Transverse colon (tissue), 4 donors: ENCODE measurements around the gene TREH. TPM values are rescaled to one million over a fixed set of nuclear protein-coding genes. Genes with fewer than 3 reads are reported as not detected.

ENCODE experiments used
- DNase-seq: peaks from one replicate; pipeline ENCODE4 v3.0.0-alpha.2; 2019
- H3K27ac ChIP-seq, 4 donors: fragments of 200-600 bp; sonication (generic); 2 replicates each; pipeline ENCODE4 v1.5.1; 2016 to 2018; ENCODE audit warnings: inconsistent platforms in 4 of 4
- H3K27me3 ChIP-seq: fragments of 200-600 bp; sonication (generic); 2 replicates; pipeline ENCODE4 v1.5.1; 2017; ENCODE audit warnings: inconsistent platforms
- H3K36me3 ChIP-seq, 4 donors: fragments of 200-600 bp; sonication (generic); 2 replicates each; pipeline ENCODE4 v1.5.1; 2017 to 2019; ENCODE audit warnings: inconsistent platforms in 4 of 4
- H3K4me1 ChIP-seq, 4 donors: fragments of 200-600 bp; sonication (generic); 2 replicates each; pipeline ENCODE4 v1.5.1; 2017 to 2020; ENCODE audit warnings: inconsistent platforms in 4 of 4
- H3K4me3 ChIP-seq, 4 donors: fragments of 200-600 bp; sonication (generic); 1 replicate in 1 of 4; 2 replicates in 3 of 4; pipeline versions ENCODE4 v1.5.1 to v1.6.1; 2017 to 2019; ENCODE audit warnings: inconsistent platforms in 4 of 4
- H3K9me3 ChIP-seq, 2 donors: fragments of 200-600 bp; sonication (generic); 2 replicates each; pipeline ENCODE4 v1.5.1; 2017 to 2019; ENCODE audit warnings: inconsistent platforms in 2 of 2
- CTCF ChIP-seq, 5 experiments: fragments of 200-600 bp in 3 of 5; fragments of 450-650 bp in 2 of 5; sonication (generic) in 3 of 5; IDR thresholded peaks; 1 replicate in 2 of 5; 2 replicates in 3 of 5; pipeline ENCODE4 v1.5.1; 2016 to 2017; ENCODE audit warnings: antibody characterized with exemption in 5 of 5, inconsistent platforms in 3 of 5, mild to moderate bottlenecking in 2 of 5, moderate library complexity in 1 of 5
- EP300 ChIP-seq: sonication (generic); formaldehyde crosslinking; IDR thresholded peaks from one replicate; pipeline ENCODE4 v1.6.1; 2017; ENCODE audit warnings: antibody characterized with exemption, low read depth
- POLR2A ChIP-seq: fragments of 450-650 bp; IDR thresholded peaks from one replicate; pipeline ENCODE4 v1.6.1; 2016; ENCODE audit warnings: antibody characterized with exemption, mild to moderate bottlenecking, moderate library complexity
- POLR2AphosphoS5 ChIP-seq, 3 donors: sonication (generic); formaldehyde crosslinking; IDR thresholded peaks; one replicate each; pipeline ENCODE4 v1.6.1; 2016; ENCODE audit warnings: antibody characterized with exemption in 3 of 3
- WGBS, 2 donors: methylation state at CpG; one replicate each; pipeline ENCODE4 v1.1.5; 2018; ENCODE audit warnings: low coverage in 1 of 2; 5-methylcytosine and 5-hydroxymethylcytosine counted together
- in situ Hi-C, 4 donors: fragments of 200-750 bp; cut with MboI; loops; one replicate each; pipeline versions ENCODE4 v1.15.0 to v1.15.1; 2017; ENCODE audit warnings: low sequenced_read_pairs in 3 of 4, low pct_ligation_motif_present in 1 of 4, low pct_unique_long_range_greater_than_20kb in 1 of 4
- intact Hi-C: fragments of 100-400 bp; cut with DNase I; formaldehyde crosslinking; loops from one replicate; pipeline ENCODE4 v1.15.1; 2023; ENCODE audit warnings: low total_unique reads
- total RNA-seq, 4 donors: library from RNA; depleted of rRNA; stranded (reverse); fragments of >200 nt; gene quantifications; one replicate each; pipeline ENCODE4 v1.1.0, GENCODE V29; 2016

The TREH gene
- total RNA-seq, 4 donors from 2014 or later = 4.9 to 5.6 TPM; not detected in 2

DNA sequence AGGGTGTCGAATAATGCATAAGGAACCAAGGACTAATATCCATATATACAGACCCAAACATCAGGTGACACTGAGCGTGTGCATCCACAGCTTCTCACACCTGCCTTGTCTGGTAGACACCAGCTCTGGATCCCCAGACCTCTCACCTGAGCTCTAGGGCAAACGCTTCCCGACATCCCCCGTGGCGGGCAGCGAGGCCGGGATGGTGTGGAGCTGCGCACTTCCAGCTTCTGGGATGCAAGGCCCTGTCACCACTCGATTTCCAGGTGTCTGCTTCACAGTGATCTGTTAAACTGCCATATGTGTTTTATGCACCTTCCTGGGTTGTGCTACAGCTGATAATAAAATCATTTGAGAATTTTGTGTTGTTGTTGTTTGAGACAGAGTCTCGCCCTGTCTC lies 15.3 kb upstream of the TREH start:
- WGBS, 2 donors = 92% methylated on average over 11 of the region's 11 CpGs; no CpG with 5 or more reads in 1 of the 2 donors
- TF ChIP-seq CTCF (IDR thresholded peaks at IDR 0.05) = no peak
- Histone ChIP-seq H3K9me3 (no peaks in the 10 kb centered on the region), H3K27me3 (no peaks in the 10 kb centered on the region), H3K27ac (no peak overlapping the region), H3K4me3 (no peak overlapping the region), H3K36me3 (no peaks in the 10 kb centered on the region), H3K4me1 (peaks cover 0 to 15% (median 6%) of the 10 kb centered on the region in 4 donors)
- intact Hi-C loops = loop anchor here (5.0 kb wide), 1 partner anchor 198 kb away; no protein-coding TSS in a partner anchor
- in situ Hi-C loops = loop anchor here in 3 of 4 donors (5.0 to 25.0 kb wide), 4 partner anchors 90 to 268 kb away; partner anchors contain the start of genes UPK2 (in 2 of the 3), DDX6 (in 1 of the 3) and FOXR1 (in 1 of the 3)
- DNase-seq = no peak

- DNase-seq = no peak
- intact Hi-C loops = loop anchor here (5.0 kb wide), 1 partner anchor 198 kb away; no protein-coding TSS in a partner anchor
- Histone ChIP-seq H3K36me3 (no peaks in the 10 kb centered on the region), H3K4me3 (no peak overlapping the region), H3K4me1 (peaks cover 4 to 21% (median 11%) of the 10 kb centered on the region in 4 donors), H3K27me3 (no peaks in the 10 kb centered on the region), H3K9me3 (no peaks in the 10 kb centered on the region), H3K27ac (no peak overlapping the region)
- in situ Hi-C loops = loop anchor here in 3 of 4 donors (5.0 to 25.0 kb wide), 4 partner anchors 91 to 268 kb away; partner anchors contain the start of genes UPK2 (in 2 of the 3), DDX6 (in 1 of the 3) and FOXR1 (in 1 of the 3)
- TF ChIP-seq POLR2A = no peak
- TF ChIP-seq POLR2AphosphoS5 (IDR thresholded peaks at IDR 0.05) = no peak
- TF ChIP-seq EP300 = no peak
- TF ChIP-seq CTCF (IDR thresholded peaks at IDR 0.05) = no peak
- 84 to 93% methylated on average over 3 to 8 of the region's 8 CpGs for WGBS, 2 donors
These were observed 14.7 kb upstream of the TREH start for GRCh38 chr11:118694185-118694584.

DNA sequence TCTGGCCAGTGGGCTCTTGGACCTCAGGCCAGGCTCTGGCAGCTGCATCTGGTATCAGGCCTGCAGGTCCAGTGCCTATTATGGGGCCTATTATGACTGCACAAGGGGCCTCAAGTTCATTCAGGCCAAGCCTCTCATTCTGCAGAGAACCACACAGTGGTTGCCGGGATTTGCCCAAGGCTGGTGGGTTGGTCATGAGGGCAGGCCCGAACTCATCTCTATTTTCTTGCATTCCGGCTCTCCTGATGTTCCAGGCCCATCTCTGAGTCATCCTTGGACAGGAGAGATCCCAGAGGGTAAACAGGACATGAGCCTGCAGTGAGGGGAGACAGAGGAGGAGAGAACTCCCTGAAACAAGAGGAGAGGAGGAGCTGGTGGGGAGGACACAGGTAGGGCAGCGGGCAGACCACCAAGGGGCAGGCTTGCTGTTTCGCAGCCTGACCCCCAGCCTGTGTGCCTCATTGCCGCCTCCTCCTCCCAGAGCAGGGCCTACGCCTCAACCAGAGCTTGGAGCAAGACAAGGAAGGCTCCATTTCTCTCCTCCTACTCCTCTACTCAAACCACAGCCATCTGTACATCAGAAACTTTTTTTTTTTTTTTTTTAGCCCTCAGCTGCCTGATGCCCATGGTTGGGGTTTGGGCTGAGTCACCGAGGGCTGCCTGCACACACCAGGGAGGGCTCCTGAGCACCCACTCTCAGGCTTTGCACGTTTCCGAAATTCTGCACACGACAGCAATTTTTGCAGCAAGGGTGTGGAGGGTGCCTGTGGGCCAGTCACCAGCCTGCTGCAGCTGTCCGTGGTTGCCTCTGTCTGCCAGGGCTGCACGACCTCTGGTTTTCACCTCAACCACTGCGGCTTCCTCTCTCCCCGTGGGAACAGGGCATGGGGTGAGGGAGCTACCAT lies 12.7 kb upstream of the TREH start:
- Histone ChIP-seq H3K4me1 (peaks cover 4 to 21% (median 12%) of the 10 kb centered on the region in 4 donors), H3K9me3 (no peaks in the 10 kb centered on the region), H3K4me3 (no peak overlapping the region), H3K27ac (no peak overlapping the region), H3K27me3 (no peaks in the 10 kb centered on the region), H3K36me3 (no peaks in the 10 kb centered on the region)
- TF ChIP-seq EP300 = no peak
- in situ Hi-C loops (loop anchor here in 3 of 4 donors (5.0 to 25.0 kb wide), 4 partner anchors 93 to 270 kb away; partner anchors contain the start of genes UPK2 (in 2 of the 3), DDX6 (in 1 of the 3) and FOXR1 (in 1 of the 3)), intact Hi-C loops (loop anchor here (5.0 kb wide), 1 partner anchor 200 kb away; no protein-coding TSS in a partner anchor)
- peak; percentile 23 for DNase-seq
- 77 to 78% methylated on average over 4 to 15 of the region's 15 CpGs for WGBS, 2 donors

DNA sequence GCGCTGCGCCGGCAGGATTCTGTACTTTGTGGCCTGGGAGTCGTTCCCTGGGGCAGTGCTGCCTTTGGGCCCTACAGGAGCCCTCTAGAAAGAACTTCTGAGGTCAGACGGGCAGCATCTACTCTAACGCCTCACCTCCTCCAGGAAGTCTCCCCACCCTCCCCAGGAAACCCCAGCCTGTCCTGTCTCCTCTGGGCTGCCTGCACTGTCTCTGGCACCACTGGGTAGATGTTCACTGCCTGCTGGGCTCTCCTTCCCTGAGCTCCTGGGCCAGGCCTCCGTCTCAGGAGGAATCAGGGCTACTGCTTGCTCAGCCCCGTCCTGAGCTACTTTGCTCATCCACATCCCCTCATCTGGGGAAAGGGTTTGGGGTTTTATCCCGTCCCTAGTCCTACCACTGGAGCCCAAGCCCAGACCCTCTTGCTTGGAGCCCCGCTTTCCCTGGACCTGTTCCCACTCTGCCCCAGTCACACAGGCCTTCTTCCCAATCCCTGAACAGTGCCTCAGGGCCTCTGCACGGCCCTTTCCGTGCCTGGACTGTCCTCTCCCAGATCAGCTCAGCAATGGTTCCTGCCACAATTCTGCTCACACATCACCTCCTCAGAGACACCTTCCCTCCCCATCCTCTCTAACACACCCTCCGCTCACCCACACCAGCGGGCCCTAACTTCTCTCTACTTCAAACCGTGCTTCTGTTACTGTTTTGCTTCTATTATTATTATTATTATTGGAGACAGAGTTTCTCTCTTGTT lies 11.3 kb upstream of the TREH start:
- no peak for DNase-seq
- no peak overlapping the region for H3K4me3 ChIP-seq
- 85 to 100% methylated on average over 5 to 15 of the region's 15 CpGs for WGBS, 2 donors
- intact Hi-C loops = loop anchor here (5.0 kb wide), 1 partner anchor 202 kb away; no protein-coding TSS in a partner anchor
- no peaks in the 10 kb centered on the region for H3K27me3 ChIP-seq
- H3K4me1 ChIP-seq = peaks cover 4 to 21% (median 12%) of the 10 kb centered on the region in 4 donors
- in situ Hi-C loops = loop anchor here in 3 of 4 donors (5.0 to 25.0 kb wide), 4 partner anchors 94 to 272 kb away; partner anchors contain the start of genes UPK2 (in 2 of the 3), DDX6 (in 1 of the 3) and FOXR1 (in 1 of the 3)
- TF ChIP-seq CTCF (IDR thresholded peaks at IDR 0.05) (no peak), POLR2AphosphoS5 (IDR thresholded peaks at IDR 0.05) (no peak), POLR2A (no peak)
- H3K27ac ChIP-seq = peak overlapping the region; percentile 46 to 78 (median 72)
- no peaks in the 10 kb centered on the region for H3K9me3 ChIP-seq
- H3K36me3 ChIP-seq = no peaks in the 10 kb centered on the region
